AG04449 (cell line): ENCODE measurements around the gene PFKP.

ENCODE experiments used
- CTCF ChIA-PET: fragments of 350-600 bp; formaldehyde crosslinking; extraction: SDS; loops from one replicate; lab custom pipeline; 2021; ENCODE audit warnings: antibody characterized with exemption; lab: Yijun Ruan, JAX
- POLR2A ChIA-PET: fragments of 400-600, 350-600 bp; formaldehyde crosslinking; extraction: SDS; loops from one replicate; lab custom pipeline; 2020; ENCODE audit warnings: antibody characterized with exemption, inconsistent platforms; lab: Yijun Ruan, JAX
- DNase-seq: peaks from one replicate; pipeline ENCODE4 v3.0.0-alpha.2; 2010; ENCODE audit warnings: low read depth, low spot score
- H3K4me3 ChIP-seq: 2 replicates; pipeline ENCODE4 v1.5.1; 2011; ENCODE audit warnings: low read depth, mild to moderate bottlenecking, control low read depth, low read length
- CTCF ChIP-seq: IDR thresholded peaks from one replicate; pipeline ENCODE4 v1.5.1; 2011; ENCODE audit warnings: mild to moderate bottlenecking, moderate library complexity, low read length, control low read depth, inconsistent platforms; ENCODE audit not compliant: insufficient read depth; ENCODE audit errors: missing control alignments

PFKP gene

DNA sequence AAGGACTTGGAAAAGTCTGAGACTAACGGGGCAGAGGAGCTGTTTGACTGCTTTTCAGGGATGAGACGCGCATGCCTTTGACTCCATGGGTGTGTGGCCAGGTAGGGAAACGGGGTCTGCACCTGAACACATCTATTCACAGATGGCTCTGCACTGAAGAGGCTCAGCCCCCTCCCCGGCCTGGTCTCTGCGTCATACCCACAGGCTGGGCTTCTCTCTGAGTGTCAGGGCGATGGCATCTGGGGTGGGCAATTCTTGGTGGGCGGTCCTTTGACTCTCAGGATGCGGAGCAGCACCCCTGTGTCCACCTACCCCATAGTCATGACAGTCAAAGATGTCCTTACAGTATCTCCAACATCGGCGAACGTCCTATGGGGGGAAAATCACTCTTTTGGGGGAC is 23.0 kb downstream of the PFKP start:
- DNase-seq, result no peak
- no peak for TF ChIP-seq CTCF
- POLR2A ChIA-PET, result interaction anchor here (1.1 to 1.4 kb wide), 3 partner anchors 20 to 45 kb away, joined by 3 to 6 read pairs (median 3); no protein-coding TSS in a partner anchor
- CTCF ChIA-PET, result interaction anchor here (0.7 to 2.1 kb wide), 2 partner anchors 20 to 32 kb away, joined by 3 to 15 read pairs; no protein-coding TSS in a partner anchor
- no peak overlapping the region for H3K4me3 ChIP-seq

DNA sequence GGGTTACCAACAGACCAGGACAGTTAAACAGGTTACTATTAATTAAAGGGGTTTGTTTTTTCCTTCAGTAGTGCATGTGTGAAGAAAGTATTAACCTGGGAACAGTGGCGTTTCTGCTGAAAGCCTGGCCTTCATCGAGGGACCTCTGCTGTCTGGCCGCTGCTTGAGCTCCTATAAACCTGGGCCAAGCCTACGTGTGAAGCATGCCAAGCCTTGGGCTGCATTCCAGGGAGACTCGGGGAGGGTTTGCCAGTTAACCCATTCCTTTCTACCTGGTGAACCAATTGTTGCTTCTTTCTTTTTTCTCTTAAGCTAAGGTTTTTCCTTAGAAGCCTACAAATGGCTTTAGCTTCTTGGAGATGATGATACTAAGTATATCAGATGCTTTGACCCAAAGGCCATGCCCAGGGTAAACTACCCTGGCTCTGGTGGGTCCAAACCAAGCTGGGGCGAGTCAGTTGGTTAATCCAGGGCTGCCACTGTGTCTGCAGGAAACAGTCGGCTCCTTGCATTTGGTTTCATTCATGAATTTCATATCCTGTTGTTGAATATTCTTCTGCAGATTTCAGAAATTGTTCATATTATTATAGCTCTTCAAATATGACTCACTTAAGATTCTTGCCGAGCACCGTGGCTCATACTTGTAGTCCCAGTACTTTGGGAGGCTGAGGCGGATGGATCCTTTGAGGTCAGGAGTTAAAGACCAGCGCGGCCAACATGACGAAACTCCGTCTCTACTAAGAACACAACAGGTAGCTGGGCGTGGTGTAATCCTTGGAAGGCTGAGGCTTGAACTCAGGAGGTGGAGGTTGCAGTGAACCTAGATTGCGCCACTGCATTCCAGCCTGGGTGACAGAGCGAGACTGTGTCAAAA is 23.8 kb downstream of the PFKP start:
- POLR2A ChIA-PET, result interaction anchor here (1.1 to 1.7 kb wide), 4 partner anchors 20 to 45 kb away, joined by 3 to 6 read pairs (median 4); no protein-coding TSS in a partner anchor
- TF ChIP-seq CTCF, result no peak
- DNase-seq, result peak; percentile 54
- H3K4me3 ChIP-seq, result peak overlapping the region; percentile 6
- CTCF ChIA-PET, result interaction anchor here (0.7 to 2.1 kb wide), 6 partner anchors 14 to 113 kb away, joined by 3 to 15 read pairs (median 4); no protein-coding TSS in a partner anchor

DNA sequence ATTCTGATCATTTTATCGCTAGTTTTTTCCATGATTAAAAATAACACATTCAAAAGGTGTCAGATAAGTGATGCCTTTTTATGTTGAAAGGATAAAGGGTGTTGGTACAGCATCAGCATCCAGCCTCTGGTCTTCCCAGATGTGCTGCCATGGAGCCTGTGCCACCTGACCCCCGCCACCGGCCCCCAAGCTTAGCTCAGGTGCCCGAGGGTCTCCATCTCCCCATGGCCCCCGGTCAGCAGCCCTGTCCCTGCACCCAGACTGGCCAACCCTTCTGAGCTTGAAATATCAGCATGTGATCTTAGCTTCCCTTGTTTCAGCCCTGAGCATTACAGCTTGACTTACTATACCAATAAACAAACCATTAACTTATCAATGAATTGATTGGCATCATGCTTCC is 24.6 kb downstream of the PFKP start:
- ChIA-PET POLR2A (interaction anchor here (1.7 kb wide), 1 partner anchor 20 kb away, joined by 5 read pairs; no protein-coding TSS in a partner anchor), CTCF (interaction anchor here (0.8 to 2.1 kb wide), 5 partner anchors 9 to 114 kb away, joined by 3 to 15 read pairs (median 4); no protein-coding TSS in a partner anchor)

GRCh38 chr10:3093996-3094395 is 26.6 kb downstream of the PFKP start:
- no peak for DNase-seq
- POLR2A ChIA-PET, result interaction anchor here (2.3 kb wide), 1 partner anchor 23 kb away, joined by 20 read pairs; no protein-coding TSS in a partner anchor
- no peak overlapping the region for H3K4me3 ChIP-seq
- TF ChIP-seq CTCF, result no peak
- CTCF ChIA-PET, result interaction anchor here (1.2 to 1.4 kb wide), 2 partner anchors 26 to 165 kb away, joined by 3 to 5 read pairs; no protein-coding TSS in a partner anchor

More for the DNA sequence above, 24.6 kb downstream of the PFKP start:
- DNase-seq, result no peak
- no peak overlapping the region for H3K4me3 ChIP-seq
- TF ChIP-seq CTCF, result no peak

DNA sequence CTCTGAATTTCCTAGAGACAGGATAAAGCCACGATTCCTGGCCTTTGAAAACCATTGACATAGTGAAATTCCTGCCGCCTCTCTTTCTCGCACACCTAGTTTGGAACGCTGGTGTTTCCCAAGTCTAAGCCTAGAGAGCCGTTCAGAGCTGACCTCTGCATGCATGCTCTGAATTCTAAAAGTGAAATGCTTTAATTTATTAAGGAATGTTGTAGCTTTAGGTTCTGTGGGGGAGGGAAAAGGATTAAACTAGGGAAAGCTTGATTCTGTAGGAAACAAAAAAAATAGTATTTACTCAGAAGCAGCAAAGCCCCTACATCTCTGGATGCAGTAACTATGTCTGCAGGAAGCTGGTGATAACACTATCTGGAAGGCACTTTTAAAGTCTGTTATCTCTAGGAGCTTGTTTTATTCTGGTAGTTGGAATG is 27.3 kb downstream of the PFKP start:
- TF ChIP-seq CTCF, result no peak
- H3K4me3 ChIP-seq, result peak overlapping the region; percentile 35
- CTCF ChIA-PET, result interaction anchor here (0.9 to 1.4 kb wide), 4 partner anchors 9 to 166 kb away, joined by 3 to 5 read pairs (median 3); no protein-coding TSS in a partner anchor
- POLR2A ChIA-PET, result interaction anchor here (1.0 to 2.3 kb wide), 4 partner anchors 23 to 78 kb away, joined by 5 to 20 read pairs (median 8); partner anchors contain the start of gene PITRM1
- no peak for DNase-seq
